Stimulated activated CD4-positive, alpha-beta T cell treated with anti-CD3 and anti-CD28 coated beads, Interleukin-1b, Interleukin-23, amount 100 ng/mL, for 24 hours (primary cell): ENCODE results near the gene PRKD2.
"Not testable (repeated sequence)": the region's sequence is repeated elsewhere in the genome, so short reads cannot be mapped to it uniquely, and the experiment has no call there.

Experiments
- DNase-seq, 4 experiments: peaks; one replicate each; pipeline ENCODE4 v3.0.0-alpha.2; 2020; ENCODE audit warnings: low read depth in 4 of 4, low spot score in 1 of 4

The PRKD2 gene

DNA sequence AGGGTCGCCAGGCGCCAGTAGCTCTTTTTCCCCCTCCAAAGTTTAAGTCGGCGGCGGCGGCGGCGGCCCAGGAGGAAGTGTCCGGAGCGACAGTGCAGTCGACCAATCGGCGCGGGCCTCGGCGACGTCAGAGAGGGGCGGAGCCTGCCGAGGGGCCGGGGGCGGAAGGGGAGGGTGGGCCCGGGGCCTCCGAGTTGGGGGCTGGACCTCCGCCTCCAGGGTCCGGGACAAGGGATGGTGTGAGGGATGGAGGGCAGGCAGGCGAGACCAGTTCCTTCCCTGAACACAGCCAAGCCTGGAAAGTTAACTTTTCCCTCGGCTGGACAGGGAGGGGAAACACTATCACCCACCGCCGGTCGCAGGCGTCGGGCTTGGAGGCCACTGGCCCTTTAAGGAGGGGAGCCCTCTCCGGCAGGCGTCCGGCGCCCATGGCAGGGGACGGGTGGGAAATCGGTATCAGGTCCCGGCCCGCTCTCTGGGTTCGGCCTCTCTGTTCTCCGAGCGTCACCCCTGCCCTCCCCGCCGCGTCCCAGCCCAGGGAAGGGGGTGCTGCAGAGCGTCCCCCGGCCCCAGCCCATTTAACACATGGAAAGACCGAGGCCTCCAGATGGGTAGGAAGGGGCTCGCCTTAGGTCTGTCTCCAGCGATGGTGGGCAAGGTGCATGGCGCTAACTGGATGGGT, at the start of gene PRKD2:
Gene PRKD2, minus strand, starts transcription at position 81 of the 682 bp plus-strand sequence. CDS start 744 bp downstream, outside the sequence.
- DNase-seq: peak; percentile 82 to 87 (median 84)

- DNase-seq: no peak
Measured at GRCh38 chr19:46764817-46765291, 47.9 kb upstream of the PRKD2 start.

- DNase-seq: no peak
Measured at GRCh38 chr19:46762245-46762890, 45.5 kb upstream of the PRKD2 start.

DNA sequence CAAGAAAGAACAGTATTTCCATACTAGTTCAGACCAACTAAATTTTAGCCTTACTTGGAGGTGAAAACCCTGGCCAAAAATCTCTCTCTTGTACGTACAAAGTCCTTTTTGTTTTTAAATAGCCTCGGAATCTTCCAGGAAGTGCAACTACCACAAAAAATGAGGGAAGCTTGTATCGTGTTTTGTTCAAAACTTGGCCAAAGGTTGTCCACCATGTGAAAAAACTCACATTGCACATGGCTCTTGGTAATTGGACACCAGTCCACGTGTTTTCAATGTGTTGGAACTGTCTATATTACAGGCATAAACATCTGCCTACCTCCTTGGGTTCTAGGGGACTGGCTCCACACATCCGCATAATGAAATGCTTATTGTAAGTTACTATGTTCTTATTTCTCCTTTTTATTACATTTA, 44.5 kb upstream of the PRKD2 start:
- no peak for DNase-seq

DNA sequence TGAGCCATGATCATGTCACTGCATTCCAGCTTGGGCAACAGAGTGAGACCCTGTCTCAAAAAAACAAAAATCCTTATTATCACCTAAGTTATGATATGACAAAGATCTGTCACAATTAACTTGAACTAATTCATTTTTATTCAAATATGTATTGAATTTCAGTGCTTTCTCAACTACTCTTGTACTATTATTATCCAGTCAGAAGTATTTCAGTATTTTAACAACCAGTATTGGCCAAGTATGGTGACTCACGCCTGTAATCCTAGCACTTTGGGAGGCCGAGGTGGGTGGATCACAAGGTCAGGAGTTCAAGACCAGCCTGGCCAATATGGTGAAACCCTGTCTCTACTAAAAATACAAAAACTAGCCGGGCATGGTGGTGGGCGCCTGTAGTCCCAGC, 44.0 kb upstream of the PRKD2 start:
- DNase-seq: not testable (repeated sequence)

DNA sequence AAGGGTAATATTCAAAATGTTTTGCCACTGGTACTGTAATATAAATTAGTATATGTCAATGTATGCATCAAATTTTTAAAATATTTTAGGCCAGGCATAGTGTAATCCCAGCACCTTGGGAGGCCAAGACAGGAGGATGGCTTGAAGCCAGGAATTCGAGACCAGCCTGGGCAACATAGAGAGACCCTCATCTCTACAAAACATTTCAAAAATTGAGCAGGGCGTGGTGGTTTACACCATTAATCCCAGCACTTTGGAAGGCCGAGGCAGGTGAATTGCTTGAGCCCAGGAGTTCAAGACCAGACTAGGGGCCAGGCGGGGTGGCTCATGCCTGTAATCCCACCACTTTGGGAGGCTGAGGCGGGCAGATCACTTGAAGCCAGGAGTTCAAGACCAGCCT, 43.4 kb upstream of the PRKD2 start:
- DNase-seq: no peak

DNA sequence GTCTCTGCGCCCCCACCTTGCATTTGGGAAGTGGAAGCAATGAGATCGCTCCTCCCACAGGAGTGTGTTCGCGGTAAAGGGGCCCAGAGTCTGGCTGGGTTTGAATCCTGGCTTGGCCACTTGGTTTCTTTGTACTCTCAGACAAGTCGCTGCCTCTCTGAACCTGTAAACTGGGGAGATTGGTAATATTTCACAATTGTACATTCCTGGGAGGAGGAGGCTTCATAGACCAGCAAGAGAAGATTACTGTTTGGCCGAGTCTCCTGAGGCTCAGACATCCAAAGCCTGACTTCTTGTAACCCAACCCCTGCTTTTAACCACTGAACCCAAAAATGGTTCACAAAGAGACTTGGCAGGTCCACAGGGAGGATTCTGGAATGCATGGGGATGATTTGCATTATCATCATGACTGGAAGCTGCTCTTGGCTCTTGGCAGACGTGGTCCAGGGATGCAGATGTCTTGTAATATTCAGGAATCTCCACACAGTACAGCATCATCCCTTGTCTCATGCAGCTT, 43.0 kb upstream of the PRKD2 start:
- DNase-seq: no peak

DNA sequence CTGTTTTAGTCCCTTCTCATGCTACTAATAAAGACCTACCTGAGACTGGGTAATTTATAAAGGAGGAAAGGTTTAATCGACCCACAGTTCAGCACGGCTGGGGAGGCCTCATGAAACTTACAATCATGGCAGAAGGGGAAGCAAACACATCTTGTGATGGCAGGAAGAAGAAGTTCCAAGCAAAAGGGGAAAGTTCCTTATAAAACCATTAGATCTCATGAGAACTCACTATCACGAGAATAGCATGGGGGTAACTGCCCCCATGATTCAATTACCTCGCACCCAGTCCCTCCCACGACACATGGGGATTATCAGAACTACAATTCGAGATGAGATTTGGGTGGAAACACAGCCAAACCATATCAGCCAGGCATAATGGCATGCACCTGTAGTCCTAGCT, 42.3 kb upstream of the PRKD2 start:
- DNase-seq: no peak

DNA sequence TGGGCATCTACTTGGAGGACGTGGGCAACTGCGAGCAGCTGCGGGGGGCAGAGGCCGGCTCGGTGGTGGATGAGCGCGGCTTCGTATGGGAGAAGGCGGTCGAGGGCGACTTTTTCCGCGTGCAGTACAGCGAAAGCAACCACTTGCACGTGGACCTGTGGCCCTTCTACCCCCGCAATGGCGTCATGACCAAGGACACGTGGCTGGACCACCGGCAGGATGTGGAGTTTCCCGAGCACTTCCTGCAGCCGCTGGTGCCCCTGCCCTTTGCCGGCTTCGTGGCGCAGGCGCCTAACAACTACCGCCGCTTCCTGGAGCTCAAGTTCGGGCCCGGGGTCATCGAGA, 39.6 kb upstream of the PRKD2 start:
- DNase-seq: no peak

GRCh38 chr19:46755853-46756543, 39.1 kb upstream of the PRKD2 start:
- no peak for DNase-seq

- no peak for DNase-seq
Measured at GRCh38 chr19:46755077-46755852, 38.4 kb upstream of the PRKD2 start.

- peak in 2 of 4 experiments; percentile 33 to 40 for DNase-seq
Measured at GRCh38 chr19:46753420-46754155, 36.7 kb upstream of the PRKD2 start.

- DNase-seq: peak; percentile 69 to 81 (median 74)
Measured at GRCh38 chr19:46748325-46749109, 31.6 kb upstream of the PRKD2 start.

GRCh38 chr19:46746281-46747057, 29.6 kb upstream of the PRKD2 start, which contains the start of gene STRN4:
STRN4 (minus strand) TSS chr19:46746450; CDS start chr19:46746430, 20 bp downstream.
- peak in 2 of 4 experiments; percentile 30 to 37 for DNase-seq

GRCh38 chr19:46745521-46746280, 28.8 kb upstream of the PRKD2 start, which contains the start of gene FKRP:
FKRP (plus strand) TSS chr19:46746057; CDS start chr19:46755451, 9,394 bp downstream.
- DNase-seq: no peak

DNA sequence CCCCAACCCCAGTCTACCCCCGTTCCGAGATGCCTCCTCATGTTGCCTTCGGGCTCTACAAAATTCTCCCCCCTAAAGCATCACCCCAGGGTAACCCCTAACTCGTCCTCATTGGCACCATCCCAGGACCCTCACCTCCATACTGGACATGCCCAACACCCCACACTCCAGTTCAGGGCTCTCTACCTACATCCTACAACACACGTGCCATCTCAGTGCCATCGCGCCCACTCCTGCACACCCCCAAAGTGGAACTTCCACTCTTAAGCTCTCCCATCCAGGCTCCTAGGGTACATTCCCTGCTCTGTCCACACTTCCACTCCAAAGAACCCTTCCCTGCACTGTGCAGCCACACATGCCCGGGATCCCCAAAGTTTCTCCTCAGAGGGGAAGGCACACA, 28.1 kb upstream of the PRKD2 start:
- DNase-seq: no peak

GRCh38 chr19:46744005-46744691, 27.2 kb upstream of the PRKD2 start:
- no peak for DNase-seq
